GM19239 (cell line): ENCODE results near the gene ALK.

Experiments used
- DNase-seq: peaks from one replicate; pipeline ENCODE4 v3.0.0; 2011; ENCODE audit warnings: low spot score; ENCODE audit not compliant: insufficient read length
- FAIRE-seq: peaks from 2 replicates; lab custom pipeline; 2011; peaks lifted over from hg19 to GRCh38; lab: Jason Lieb, UNC

ALK gene

DNA sequence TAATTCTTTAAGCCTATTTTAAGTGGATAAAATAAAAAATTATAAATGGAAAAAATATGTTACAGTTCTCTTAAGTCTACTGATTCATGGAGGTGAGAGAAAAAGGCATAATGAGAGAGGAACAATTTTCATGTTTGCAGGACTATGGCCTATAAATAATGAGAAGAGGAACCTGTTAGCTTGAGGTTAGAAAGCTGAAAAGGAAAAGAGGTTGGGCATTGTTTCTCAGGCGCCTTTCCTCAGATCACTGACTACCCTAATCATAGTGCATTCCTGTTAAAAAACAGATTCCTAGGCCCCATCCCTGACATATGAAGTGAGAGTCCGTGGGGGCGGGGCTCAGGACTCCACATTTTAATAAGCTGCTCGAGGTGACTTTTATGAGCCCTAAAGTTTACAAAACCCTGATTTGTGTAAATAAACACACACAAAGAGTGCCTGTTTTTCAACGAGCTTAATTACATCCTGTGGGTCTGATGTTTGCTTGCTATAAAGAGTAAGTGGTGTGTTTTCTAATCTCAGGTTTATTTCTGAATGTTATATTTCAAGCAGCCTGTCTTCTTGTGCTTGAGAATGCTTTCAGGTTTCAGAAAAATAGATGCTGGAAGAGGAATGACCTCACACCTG, 470.7 kb downstream of the ALK start:
- no peak for DNase-seq
- no peak for FAIRE-seq

DNA sequence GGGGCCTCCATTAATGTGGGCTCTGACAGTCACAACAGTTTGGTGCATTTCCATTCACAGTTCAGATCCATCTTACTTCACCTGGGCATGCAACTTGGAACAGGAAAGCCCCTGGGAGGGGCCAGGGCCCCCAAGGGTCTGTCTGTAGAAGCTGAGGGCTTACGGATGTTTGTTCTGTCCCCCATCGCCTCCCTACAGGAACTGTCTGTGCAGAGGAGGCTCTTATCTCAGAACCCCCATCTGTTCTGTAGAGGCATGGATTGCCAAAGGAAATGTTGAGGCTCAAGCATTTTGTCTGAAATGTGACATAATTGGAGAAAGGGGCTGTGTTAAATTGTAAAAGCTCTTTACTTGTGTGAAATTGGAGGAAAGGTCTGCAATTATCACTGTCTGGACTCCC, 471.9 kb downstream of the ALK start:
- DNase-seq: no peak
- no peak for FAIRE-seq

DNA sequence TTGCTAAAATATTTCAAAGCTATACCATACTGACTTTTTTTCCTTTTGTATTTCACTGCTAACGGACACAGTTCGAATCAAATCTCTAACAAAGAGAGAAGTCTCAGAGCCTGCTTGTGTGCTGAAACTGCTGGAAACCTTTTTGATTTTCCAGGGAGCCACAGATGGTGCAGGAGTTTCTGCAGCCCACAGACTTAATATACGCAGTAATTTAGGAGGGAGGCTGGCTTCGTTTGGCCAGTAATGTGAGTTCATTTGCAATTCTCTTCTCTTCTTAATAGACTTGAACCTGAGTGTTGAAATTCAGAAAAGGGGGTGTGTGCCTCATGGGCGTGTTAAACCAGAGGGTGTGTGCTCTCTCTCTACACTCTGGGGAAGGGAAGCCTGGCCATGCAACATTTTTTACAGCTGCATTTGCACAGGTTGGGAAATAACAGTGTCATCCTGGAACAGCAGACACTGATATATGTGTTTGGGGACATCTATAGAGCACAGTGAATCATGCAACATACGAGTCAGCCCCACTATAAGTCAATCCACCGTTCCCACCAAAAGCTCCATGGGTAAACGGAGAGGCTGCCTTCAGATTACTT, 473.2 kb downstream of the ALK start:
- no peak for DNase-seq
- FAIRE-seq: no peak

DNA sequence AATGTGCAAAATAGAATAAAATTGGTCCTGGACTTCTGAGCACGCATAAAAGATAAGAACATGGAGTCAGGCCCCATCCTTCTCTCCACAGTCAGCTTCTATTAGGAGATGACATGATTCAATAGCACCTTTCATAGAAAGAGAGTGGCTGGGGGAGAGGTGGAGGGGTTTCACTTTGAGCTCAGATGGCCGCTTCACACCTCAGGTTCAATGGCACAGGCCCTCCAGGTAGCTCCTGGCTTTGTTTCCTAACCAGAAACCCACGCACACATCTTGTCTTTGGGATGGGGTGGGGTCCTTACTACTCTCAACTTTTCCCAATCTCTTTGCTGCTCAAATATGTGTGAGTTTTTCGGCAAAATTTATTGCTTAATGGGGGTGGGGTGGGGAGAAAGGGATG, 473.9 kb downstream of the ALK start:
- DNase-seq (no peak), FAIRE-seq (no peak)

DNA sequence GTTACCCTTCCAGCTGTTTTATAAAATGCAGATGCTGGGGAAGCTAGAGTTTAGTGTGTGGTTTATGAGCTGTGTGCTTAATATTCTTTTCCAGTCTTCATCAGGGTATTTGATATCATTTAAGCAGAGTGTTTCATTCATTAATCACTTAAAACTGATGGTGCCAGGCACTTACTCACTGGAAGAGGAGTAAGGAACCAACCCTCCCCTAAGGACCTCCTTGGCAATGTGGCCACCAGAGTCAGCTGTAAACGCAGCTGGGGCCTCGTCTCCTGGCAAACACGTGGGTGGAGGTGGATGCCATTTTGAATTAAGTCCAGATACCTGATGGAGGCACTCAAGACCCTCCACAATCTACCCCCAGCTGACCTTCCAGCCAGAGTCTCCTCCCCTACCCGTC, 474.5 kb downstream of the ALK start:
- DNase-seq (no peak), FAIRE-seq (no peak)

DNA sequence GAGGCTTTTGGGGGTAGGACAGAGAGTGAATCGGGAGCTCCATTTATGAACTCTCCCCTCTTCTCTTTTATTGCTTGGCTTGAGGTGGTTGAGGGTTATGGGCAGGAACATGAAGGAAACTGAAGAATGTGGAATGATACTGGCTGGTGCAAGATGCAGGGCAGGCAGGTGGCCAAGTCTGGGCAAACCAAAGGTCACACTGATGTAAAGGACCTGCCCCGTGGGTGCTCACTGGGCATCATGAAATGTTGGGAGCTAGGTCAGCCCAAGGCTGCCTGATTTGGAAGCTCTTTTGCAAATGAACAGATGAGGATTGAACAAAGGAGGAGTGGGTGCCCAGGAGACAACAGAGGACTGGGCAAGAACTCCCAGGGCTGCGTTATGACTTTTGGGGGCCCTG, 477.2 kb downstream of the ALK start:
- DNase-seq: no peak
- no peak for FAIRE-seq

DNA sequence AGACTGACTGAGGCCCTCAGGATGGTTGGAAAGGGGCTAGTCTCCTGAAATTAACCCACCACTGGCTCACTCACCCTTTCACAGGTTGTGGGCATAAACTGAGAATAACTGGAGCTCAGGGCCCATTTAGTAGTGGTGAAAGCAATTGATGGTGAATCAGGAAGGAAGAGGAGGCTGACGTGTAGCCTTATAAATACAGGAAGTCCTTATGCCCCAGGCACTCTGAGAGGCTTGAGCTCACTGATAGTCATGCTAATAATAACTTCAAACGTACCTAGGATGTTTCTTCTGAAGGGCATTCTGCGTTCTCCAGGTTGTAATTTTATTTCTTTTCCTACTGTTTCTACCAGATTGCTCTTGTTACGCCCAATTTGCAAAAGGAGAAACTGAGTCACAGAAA, 477.8 kb downstream of the ALK start:
- DNase-seq (no peak), FAIRE-seq (no peak)

DNA sequence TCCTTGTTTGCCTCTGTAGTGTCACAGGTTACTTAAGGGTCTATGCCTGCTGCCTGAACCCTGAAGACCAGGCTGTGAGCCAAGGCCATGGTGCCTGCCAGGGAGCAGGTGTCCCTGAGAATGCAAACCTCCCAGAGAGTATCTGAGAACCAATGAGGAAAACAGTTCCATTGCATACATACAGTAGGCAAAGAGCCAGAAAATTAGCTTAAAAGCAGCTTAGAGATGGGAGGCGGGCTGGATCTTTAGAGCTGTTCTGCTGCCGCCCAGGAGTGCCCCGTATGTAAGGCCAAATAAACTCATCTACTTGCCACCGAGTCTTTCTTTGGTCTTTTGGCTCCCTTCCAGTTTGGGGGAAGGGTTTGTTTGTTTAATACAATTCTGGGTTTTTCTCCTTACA, 478.2 kb downstream of the ALK start:
- FAIRE-seq (no peak), DNase-seq (no peak)

DNA sequence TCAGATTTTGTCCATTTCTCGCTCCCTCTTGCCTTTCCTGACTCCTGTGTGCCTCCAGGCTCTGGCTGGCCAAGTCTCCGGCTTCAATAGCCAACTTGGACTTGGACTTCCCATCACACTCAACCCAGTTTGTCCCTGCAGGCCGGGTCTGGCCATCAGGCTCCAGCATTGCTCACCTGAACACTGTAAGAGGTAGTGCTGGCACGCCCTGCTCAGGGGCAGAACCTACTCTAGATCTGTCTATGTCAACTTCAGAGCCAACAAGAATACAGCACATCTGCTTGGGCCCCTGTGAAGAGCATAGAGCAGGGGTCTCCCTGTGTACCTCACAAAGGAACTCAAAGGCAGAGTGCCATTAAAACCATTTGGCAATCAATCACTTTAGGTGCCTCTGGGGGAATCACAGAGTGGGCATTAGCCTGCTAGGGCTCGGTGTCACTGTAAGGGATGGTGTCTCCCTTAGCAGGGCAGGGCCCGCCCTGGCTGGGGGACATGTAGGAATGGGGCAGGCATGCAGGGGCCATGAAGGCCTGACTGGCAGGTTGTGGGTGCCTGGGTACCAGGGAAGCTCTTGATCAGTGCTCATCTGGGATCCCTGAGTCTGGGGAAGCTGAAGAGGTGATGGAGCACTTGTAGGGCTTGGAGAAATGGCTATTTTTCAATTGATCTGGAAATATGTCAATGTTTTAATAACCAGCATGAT, 480.3 kb downstream of the ALK start:
- no peak for FAIRE-seq
- no peak for DNase-seq

DNA sequence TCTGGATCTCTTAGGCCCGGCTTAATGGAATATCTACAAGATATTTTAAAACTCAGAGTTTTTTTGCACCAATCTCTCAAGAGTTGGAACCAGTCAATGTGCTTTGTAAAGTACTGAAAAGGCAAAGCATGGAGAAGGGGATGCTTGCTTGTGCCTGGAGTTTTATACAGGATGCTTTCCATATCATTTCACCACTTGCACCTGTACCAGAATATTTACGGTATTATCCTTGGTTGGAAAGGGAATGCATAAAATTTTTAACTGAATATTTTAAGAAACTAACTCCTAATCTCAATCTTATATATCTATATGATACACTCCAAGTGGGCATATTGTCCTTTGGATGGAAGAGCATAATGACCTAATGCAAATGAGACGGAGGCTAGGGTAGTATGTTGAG, 487.5 kb downstream of the ALK start:
- DNase-seq (no peak), FAIRE-seq (no peak)

DNA sequence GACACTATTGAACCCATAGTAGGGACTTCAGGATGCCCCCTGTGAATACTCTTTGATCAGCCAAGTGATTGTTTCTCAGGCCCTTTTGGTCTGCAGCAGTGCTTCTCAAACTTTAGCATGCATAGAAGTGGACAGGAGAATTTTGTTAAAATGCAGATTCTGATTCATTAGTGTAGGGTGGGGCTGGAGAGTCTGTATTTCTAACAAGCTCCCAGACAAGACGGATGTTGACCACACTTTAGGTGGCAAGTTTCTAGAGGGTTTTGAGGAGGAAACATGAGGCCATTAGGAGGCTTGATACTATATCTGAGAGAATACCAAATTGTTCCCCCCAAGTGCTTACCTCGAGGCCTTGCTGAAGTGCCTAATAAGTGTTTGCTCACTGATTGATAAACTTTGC, 488.3 kb downstream of the ALK start:
- FAIRE-seq: no peak
- no peak for DNase-seq

DNA sequence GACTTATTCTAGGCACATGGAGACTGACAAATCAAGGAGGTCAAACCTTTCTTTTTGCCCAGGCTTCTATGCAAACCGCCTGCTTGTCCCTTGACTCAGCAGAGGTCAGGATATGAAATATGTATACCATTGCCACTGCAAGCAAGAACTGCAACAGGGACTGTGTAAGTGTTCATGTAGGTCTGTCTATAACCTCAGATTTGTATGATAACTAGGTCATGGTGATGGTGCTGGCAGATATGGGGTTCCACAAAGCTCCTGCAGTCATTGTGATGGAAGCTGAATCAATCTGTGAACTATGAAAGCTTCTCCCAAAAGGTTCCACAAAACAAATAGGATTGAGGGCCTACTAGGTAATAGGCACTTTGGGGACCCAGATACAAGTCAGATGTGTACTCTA, 489.9 kb downstream of the ALK start:
- FAIRE-seq (no peak), DNase-seq (no peak)

DNA sequence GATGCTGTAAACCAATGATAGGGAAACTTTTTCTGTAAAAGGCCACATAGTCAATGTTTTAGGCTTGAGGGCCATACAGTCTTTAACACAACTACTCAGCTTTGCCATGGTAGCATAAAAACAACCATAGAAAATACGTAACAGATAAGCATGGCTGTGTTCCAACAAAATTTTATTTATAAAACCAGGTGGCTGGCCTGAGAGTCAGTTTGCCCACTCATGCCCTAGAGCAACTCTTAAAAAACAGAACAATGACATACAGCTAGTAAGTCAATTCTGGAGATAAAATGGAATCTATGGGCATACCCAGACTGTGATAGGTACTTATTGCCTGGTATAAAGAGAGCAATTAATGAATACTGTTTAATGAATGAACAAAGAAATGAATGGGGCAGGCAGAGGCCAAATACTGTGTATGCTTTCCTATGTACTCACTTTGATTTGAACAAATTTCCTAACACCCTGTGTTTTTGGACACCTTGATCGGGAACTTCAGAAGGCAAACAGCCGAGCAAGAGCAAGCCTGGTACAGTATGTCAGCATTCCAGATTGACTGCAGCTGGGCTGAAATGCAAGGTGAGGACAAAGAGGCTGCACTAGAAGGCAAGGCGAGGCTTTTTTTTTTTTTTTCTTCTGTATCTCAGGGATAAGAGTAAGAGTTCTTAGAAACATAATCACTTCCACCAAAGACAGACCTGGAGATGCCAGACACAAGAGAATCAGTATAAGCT, 490.8 kb downstream of the ALK start:
- FAIRE-seq (no peak), DNase-seq (no peak)

DNA sequence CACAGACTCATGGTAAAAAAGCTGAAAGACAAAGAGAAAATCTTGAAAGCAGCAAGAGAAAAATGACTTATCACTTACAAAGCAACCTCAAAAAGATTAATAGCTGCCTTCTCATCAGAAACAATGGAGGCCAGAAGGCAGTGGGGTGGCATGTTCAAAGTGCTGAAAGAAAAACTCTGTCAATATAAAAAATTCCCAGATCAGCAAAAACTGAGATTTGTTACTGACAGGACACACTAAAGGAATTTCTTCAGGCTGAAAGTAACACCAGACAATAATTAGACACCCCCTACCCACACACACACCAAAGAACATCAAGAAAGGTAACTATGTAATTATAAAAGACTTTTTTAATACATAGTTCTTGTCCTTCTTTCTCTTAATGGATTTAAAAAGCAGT, 495.0 kb downstream of the ALK start:
- FAIRE-seq (no peak), DNase-seq (no peak)

DNA sequence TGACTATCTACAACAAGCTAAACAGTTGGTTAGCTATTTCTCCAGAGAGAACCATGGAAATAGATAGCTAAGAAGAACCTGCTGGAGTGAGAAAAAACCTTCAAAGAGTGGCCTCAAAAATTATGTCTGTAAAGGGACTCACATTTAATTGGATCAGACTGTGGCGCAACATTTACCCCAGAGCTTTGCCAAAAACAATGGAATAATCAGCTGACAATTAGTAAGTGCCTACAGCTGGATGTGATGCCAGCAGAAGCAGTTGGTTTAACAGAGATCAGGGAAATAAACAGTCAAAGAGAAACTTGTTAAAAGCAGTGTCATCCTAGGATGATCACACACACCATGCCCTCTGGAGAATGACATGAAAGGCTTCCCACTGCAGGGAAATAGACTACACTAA, 495.5 kb downstream of the ALK start:
- no peak for FAIRE-seq
- DNase-seq: no peak

DNA sequence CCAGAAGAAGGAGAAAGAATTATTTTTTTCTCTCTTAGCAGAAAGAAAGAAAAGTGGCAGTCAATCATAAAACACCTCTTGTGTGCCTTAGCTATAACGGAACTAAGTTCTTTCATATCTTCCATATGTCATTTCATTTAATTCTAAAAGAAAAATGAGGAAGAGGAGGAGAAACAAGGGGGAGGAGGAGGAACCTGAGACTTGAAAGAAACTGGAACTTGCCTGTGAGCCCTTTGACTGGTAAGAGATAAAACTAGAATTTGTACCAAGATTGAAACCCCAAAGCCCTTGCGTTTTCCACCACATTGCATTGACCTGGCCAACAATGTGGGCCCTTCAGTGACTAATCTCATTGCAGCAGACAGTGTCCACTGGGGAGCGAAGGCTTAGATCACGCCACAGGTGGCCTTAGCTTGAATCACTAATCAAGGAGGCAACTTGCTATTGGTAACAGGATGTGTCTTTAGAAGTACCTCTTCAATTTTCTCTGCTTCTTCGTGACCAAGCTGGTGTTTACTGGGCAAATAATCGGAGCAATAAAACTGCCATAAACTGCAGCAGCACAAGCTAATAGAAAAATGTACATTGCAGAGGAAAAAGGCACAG, 498.2 kb downstream of the ALK start:
- FAIRE-seq (no peak), DNase-seq (no peak)

DNA sequence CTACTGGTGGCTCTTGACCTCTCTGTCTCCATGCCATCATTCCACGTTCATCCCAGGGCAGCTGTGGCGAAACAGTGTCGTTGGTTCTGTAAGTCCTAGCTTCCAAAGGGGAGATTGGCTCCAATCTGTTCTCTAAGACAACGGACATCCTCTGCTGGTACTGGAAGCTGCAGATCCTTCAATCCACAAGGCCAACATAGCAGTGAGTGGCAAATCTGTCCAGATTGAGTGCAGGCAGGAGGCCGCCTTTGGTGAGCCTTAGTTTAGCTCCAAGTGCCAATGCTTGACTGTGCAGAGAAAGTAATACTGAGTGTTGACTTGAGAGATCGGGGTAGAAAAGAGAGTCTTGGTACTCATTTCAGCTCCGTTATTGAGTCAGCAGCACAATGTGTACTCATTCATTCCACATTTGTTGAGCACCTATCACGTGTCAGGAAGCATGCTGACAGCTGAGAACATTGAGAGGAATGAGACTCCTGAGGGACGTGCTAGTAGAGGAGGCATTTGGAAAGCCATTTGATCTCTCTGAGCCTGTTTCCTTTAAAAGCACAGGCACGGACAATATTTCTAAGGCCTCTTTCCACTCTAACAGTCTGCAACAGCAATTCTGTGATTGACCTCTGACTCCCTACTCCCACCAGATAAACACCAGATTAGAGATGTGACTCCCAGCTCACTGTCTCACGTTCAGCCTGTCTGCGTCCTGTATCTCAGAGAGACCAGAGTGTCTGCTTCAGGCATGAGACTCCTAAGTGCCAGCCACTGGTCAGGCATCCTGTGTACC, 500.2 kb downstream of the ALK start:
- FAIRE-seq (no peak), DNase-seq (no peak)

DNA sequence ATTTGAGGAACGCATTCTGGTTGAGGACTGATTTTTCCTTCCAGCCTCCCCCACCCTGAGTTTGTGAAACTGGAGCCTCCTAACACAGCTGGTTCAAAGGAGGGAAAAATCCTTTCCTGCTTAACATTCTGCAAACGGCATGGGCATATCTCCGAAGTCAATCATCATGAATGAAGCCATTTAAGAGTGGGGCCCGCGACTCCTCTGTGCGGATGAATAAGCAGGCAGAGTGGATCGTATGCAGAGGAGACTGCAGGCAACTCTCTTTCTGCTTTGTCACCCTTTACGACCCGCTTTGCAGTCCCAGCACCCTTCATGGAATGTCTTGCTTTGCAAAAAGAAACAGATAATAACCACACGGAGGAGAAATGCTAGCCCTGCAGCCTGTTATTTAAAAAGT, 500.9 kb downstream of the ALK start:
- DNase-seq: no peak
- FAIRE-seq: no peak

DNA sequence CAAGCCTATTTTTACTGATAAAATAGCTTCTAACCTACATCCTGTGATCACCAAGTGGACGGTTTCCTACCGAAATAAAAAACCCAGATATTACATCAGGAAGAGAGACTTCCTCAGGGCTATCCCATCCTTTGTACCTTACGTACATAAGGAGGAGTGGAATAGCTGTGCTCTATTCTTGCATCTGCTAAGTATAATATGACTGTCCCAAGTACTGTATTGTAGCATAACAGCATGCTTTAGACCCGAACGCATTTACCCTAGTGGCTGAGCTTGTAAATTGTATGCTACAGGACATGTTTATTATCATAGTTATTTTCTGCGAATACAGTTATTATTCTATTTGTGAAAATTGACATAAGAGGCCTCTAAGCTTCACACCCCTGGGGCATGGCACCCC, 503.8 kb downstream of the ALK start:
- FAIRE-seq (no peak), DNase-seq (no peak)
